ENCODE measurements around the gene CD34. TPM values are rescaled to one million over a fixed set of nuclear protein-coding genes. Genes with fewer than 3 reads are reported as not detected.

CD34 gene
- total RNA-seq, 2 experiments from 2014 or later, result 0.05 TPM; not detected in 1

DNA sequence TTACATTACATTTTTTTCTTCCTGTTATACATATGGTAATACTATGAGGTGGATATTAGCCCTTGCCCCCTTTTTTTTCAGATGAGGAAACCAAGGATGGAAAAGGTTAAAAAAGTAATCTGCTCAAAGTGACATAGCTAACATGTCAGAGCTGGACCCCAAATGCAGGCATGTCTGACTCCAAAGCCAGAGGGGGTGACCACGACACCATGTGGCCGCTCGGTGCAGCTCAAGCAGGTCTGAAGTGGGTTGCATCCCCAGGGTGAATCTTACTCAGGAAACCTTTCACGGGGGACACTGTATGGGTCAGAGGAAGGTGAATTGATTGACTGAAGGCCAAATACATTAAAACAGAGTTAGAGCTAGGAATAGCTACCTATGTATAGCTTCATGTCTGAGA, 34.8 kb downstream of the CD34 start:
- Mint-ChIP-seq H3K27ac (no peak overlapping the region), H3K27me3 (no peaks in the 10 kb centered on the region), H3K9me3 (peaks cover 2% of the 10 kb centered on the region), H3K36me3 (ENCODE audit: low read depth) (no peaks in the 10 kb centered on the region), H3K4me3 (no peak overlapping the region), H3K4me1 (peaks cover 61% of the 10 kb centered on the region)
- DNase-seq, result no peak
- POLR2A ChIA-PET, result no interaction called here
- CTCF ChIA-PET, result interaction anchor here (0.8 to 6.7 kb wide), 5 partner anchors 9 to 120 kb away, joined by 3 to 84 read pairs (median 5); no protein-coding TSS in a partner anchor

DNA sequence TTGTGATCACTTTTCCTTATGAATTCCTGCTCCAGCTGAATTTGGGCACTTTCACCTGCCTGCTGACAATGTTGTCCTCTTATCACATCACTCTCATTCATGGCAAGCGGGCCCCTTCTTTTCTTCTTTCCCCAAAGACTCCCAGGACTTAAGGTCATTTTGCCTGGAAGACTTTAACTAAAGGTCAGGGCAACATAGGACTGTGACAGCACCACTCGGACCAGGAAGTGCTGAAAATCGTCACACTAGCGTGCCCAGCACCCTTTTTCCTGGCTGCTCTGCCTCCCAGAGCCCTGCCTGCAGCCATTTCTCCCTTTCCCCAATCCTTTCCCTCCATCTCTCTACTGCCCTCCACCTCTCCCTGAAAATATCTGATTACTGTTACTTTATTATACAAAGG, 35.4 kb downstream of the CD34 start:
- ChIA-PET CTCF (interaction anchor here (0.8 to 6.7 kb wide), 7 partner anchors 10 to 120 kb away, joined by 4 to 84 read pairs (median 5); no protein-coding TSS in a partner anchor), POLR2A (no interaction called here)
- DNase-seq, result no peak
- H3K36me3 Mint-ChIP-seq (ENCODE audit: low read depth), result no peaks in the 10 kb centered on the region
- H3K9me3 Mint-ChIP-seq, result peaks cover 2% of the 10 kb centered on the region
- H3K4me3 Mint-ChIP-seq, result no peak overlapping the region
- H3K27ac Mint-ChIP-seq, result no peak overlapping the region
- no peaks in the 10 kb centered on the region for H3K27me3 Mint-ChIP-seq
- peaks cover 67% of the 10 kb centered on the region for H3K4me1 Mint-ChIP-seq

DNA sequence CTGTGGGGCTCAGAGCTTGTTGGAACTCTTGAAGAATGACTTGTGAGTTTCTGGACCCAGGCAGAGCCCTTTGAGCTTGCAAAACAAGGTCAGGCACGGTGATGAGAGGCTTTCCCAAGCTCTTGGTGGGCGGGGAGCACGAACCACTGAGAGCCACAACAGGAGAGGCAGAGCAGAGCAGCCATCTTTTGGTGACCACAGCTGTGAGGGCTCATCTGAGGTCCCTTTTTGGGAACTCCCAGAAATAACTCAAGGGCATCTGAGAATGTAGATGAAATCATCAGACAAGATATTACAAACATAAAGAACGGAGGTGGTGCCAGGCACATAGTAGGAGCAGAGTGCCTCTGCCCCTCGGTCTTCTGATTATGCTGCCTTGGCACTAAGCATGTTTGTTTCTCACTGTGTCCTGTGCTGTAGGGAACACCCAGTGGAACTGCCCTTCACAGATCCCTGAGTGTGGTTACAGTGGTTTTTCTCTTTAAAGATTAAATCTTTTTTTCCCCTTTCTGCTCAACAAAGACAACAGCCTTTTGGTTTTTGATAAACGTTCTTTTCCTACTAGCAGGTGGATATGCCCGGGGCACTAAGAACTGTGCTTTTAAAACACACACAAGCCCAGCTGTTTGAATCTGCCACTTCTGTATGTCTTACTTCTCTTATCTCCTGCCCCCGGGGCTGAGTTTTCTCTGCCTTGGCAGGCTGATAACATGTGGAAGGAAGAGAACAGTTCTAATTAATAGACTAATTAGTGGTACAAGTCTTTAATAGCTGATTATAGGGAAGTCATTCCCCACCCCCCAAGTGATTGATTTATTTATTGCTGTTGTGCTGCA, 37.7 kb downstream of the CD34 start:
- Mint-ChIP-seq H3K27me3 (no peaks in the 10 kb centered on the region), H3K4me3 (peak overlapping the region; percentile 24), H3K4me1 (peaks cover 72% of the 10 kb centered on the region), H3K9me3 (peaks cover 2% of the 10 kb centered on the region), H3K36me3 (ENCODE audit: low read depth) (peaks cover 2% of the 10 kb centered on the region), H3K27ac (peak overlapping the region; percentile 90)
- DNase-seq, result peak; percentile 51
- ChIA-PET POLR2A (interaction anchor here (0.7 kb wide), 1 partner anchor 9 kb away, joined by 3 read pairs; no protein-coding TSS in a partner anchor), CTCF (interaction anchor here (0.6 to 6.7 kb wide), 11 partner anchors 9 to 90 kb away, joined by 3 to 84 read pairs (median 6); no protein-coding TSS in a partner anchor)

DNA sequence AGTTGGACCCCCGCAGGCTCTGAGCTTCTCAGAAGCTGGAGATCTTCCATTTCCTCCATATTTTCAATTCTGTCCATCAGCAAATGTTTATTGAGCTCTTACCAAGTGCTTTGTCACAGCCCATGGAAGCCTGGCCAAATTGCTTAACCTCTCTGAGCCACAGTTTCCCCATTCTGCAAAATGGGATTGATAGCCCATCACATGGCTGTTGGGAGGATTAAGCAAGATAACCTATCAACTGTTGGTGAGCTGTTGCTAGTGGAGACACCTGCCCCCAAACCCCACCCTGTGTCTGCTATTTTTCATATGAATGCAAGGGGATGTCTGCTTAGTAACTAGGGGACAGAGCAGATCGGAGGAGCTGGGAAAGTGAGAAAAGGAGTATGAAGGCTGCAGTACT, 38.3 kb downstream of the CD34 start:
- peaks cover 6% of the 10 kb centered on the region for H3K36me3 Mint-ChIP-seq (ENCODE audit: low read depth)
- peak overlapping the region; percentile 90 for H3K27ac Mint-ChIP-seq
- H3K4me1 Mint-ChIP-seq, result peaks cover 71% of the 10 kb centered on the region
- H3K4me3 Mint-ChIP-seq, result peak overlapping the region; percentile 24
- CTCF ChIA-PET, result interaction anchor here (0.6 to 6.7 kb wide), 9 partner anchors 8 to 91 kb away, joined by 3 to 84 read pairs (median 6); no protein-coding TSS in a partner anchor
- H3K27me3 Mint-ChIP-seq, result no peaks in the 10 kb centered on the region
- no peak for DNase-seq
- H3K9me3 Mint-ChIP-seq, result no peaks in the 10 kb centered on the region
- POLR2A ChIA-PET, result interaction anchor here (0.6 kb wide), 1 partner anchor 76 kb away, joined by 4 read pairs; no protein-coding TSS in a partner anchor

DNA sequence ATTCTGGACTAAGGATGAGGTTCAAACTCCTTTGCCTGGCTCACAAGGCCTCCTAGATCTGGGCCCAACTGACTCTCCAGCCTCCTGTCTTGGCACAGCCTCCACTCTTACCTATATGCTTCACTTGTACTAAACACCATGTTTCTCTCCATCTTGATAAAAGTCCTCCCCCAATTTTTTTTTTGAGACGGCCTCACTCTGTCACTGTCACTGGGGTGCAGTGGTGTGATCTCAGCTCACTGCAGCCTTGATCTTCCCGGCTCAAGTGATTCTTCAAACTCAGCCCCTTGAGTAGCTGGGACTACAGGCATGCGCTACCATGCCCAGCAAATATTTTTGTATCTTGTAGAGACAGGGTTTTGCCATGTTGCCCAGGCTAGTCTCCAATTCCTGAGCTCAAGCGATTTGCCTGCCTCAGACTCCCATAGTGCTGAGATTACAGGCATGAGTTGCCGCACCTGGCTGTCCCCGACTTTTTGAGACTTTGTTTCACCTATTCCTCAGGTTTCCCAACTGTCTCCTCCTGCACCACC, 39.7 kb downstream of the CD34 start:
- H3K9me3 Mint-ChIP-seq, result no peaks in the 10 kb centered on the region
- H3K4me1 Mint-ChIP-seq, result peaks cover 79% of the 10 kb centered on the region
- H3K27me3 Mint-ChIP-seq, result no peaks in the 10 kb centered on the region
- CTCF ChIA-PET, result interaction anchor here (1.2 to 6.7 kb wide), 4 partner anchors 9 to 49 kb away, joined by 3 to 84 read pairs (median 6); no protein-coding TSS in a partner anchor
- H3K27ac Mint-ChIP-seq, result peak overlapping the region; percentile 32
- DNase-seq, result no peak
- POLR2A ChIA-PET, result no interaction called here
- no peak overlapping the region for H3K4me3 Mint-ChIP-seq
- H3K36me3 Mint-ChIP-seq (ENCODE audit: low read depth), result peaks cover 19% of the 10 kb centered on the region

DNA sequence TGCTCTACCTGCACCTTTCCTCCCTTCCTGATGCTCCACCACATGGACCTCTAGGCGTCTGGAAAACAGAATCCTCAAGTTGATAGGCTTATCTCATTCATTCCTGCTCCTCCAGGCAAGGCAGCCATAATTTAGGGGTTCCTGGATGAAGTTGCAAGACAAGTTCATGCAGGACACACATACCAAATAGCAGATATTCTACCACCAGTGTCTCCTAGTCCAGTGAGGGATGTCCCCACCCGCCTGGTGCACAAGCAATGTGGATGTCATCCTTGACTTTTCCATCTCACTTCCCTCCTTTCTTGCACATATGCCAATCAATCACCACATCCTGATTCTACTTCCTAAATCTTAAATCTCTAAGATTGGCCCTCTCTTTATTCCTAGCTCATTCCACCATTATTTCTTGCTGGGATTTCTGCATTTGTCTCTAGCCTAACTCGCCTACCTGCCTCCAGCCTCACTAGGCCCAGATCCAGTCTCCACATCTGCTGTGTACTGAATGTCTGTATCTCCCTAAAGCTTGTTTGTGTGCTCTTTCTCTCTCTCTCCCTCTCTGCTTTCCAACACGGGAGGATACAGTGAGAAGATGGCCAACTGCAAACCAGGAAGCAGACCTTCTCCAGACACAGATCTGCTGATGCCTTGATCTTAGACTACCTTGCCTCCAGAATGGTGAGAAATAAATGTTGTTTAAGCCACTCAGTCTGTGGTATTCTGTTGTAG, 40.5 kb downstream of the CD34 start:
- ChIA-PET POLR2A (no interaction called here), CTCF (interaction anchor here (0.5 to 7.4 kb wide), 12 partner anchors 8 to 52 kb away, joined by 3 to 124 read pairs (median 14); no protein-coding TSS in a partner anchor)
- Mint-ChIP-seq H3K4me3 (peak overlapping the region; percentile 79), H3K4me1 (peaks cover 80% of the 10 kb centered on the region), H3K9me3 (no peaks in the 10 kb centered on the region), H3K27ac (no peak overlapping the region), H3K36me3 (ENCODE audit: low read depth) (peaks cover 25% of the 10 kb centered on the region), H3K27me3 (no peaks in the 10 kb centered on the region)
- no peak for DNase-seq

DNA sequence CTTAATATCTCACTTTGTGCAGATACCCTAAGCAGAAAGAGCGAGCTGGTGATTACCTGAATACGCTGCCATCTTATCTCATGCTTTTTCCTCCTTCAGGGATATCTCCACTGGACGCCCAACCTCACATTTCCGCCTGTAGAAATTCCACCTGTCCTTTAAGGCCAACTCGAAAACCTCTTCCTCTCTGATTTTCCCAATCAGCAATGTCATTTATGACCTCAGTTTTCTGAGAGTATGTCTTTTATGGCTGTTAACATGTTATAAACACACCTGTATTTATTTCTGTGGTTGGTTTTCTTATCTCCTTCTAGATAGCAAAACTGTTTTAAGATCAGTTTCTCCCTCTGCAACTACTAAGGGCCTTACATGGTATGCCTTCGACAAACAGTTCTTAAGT, 41.1 kb downstream of the CD34 start:
- H3K9me3 Mint-ChIP-seq, result no peaks in the 10 kb centered on the region
- DNase-seq, result no peak
- H3K36me3 Mint-ChIP-seq (ENCODE audit: low read depth), result peaks cover 31% of the 10 kb centered on the region
- ChIA-PET CTCF (interaction anchor here (0.5 to 7.4 kb wide), 19 partner anchors 8 to 83 kb away, joined by 3 to 124 read pairs (median 7); no protein-coding TSS in a partner anchor), POLR2A (no interaction called here)
- peak overlapping the region; percentile 47 for H3K27ac Mint-ChIP-seq
- H3K4me1 Mint-ChIP-seq, result peaks cover 83% of the 10 kb centered on the region
- no peaks in the 10 kb centered on the region for H3K27me3 Mint-ChIP-seq
- H3K4me3 Mint-ChIP-seq, result peak overlapping the region; percentile 79

DNA sequence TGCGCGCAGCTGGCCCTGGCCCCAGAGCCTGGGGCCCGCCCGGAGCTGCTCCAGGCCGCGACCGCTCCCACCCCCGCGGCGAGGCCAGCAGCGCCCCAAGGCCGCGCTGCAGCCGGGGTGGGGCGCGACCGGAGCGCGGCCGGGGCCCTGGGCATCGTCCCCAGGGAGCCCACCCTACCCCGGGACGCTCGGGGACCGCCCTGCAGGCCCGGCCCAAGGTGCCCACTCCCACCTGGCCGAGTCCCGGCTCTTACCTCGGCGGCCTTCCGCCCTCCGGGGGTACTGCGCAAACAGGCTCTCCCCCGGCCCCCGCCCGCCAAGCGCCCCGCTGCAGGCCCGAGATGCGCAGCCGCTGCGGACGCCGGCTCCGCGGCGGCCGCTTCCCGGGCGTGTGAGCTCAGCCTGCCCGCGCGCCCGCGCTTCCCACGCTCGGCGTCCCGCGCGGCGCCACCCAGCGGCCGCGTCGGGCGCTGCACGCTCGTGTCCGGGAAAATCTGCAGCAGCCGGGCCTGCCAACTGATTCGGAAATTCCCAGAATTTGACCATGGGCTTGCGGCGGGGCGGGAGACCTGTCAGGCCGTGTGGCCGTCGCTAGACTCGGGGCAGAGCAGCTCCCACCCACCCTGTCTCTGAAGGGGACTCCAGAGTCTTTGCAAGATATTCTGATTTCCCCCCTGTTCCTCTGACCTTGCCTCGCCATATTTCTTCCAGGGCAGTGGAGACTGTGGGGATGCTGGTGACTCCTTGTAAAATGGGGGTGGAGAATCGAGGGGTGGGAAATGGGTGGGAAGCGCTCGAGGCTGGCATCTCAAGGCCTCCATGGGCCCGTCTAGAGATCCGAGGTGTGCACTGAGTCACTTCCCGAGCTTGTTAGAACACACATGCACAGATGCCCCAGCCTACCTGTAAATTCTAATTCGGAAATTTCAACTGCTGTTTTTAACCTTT, 41.9 kb downstream of the CD34 start:
- ChIA-PET CTCF (interaction anchor here (0.7 to 7.4 kb wide), 35 partner anchors 9 to 123 kb away, joined by 3 to 124 read pairs (median 5); no protein-coding TSS in a partner anchor), POLR2A (interaction anchor here (0.7 to 1.4 kb wide), 3 partner anchors 45 to 94 kb away, joined by 3 to 5 read pairs (median 3); no protein-coding TSS in a partner anchor)
- no peaks in the 10 kb centered on the region for H3K27me3 Mint-ChIP-seq
- peak overlapping the region; percentile 95 for H3K27ac Mint-ChIP-seq
- peaks cover 38% of the 10 kb centered on the region for H3K36me3 Mint-ChIP-seq (ENCODE audit: low read depth)
- H3K9me3 Mint-ChIP-seq, result no peaks in the 10 kb centered on the region
- H3K4me3 Mint-ChIP-seq, result peak overlapping the region; percentile 93
- H3K4me1 Mint-ChIP-seq, result peaks cover 85% of the 10 kb centered on the region
- DNase-seq, result peak; percentile 57

DNA sequence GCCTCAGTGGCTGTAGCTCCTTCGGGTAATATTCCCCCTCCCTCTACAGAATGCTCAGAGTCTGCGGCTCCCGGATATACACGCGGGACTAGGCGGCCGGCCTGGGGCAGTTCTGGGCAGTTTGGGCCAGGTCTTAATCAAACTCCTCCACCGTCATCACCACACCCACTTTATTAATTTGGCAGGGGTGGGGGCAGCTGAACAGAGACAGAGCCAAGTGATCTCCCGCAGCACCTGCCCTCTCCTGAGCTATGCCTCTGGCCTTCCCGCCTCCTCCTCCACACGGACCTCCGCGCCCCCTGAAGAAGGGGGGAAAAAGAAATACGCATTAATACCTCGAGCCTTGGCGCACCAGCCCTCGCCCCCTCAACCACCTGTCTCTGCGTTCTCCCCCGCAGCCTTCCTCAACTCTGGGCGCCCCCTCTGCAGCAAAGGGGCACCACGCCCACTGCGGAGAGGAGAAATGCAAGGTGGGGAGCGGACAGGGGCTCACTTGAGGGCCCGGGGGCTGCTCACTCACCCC, 42.6 kb downstream of the CD34 start:
- POLR2A ChIA-PET, result interaction anchor here (0.6 to 1.4 kb wide), 3 partner anchors 15 to 61 kb away, joined by 3 to 5 read pairs (median 3); no protein-coding TSS in a partner anchor
- CTCF ChIA-PET, result interaction anchor here (0.7 to 7.4 kb wide), 34 partner anchors 9 to 122 kb away, joined by 3 to 124 read pairs (median 5); no protein-coding TSS in a partner anchor
- Mint-ChIP-seq H3K27ac (peak overlapping the region; percentile 95), H3K27me3 (no peaks in the 10 kb centered on the region), H3K9me3 (no peaks in the 10 kb centered on the region), H3K4me1 (peaks cover 83% of the 10 kb centered on the region), H3K36me3 (ENCODE audit: low read depth) (peaks cover 42% of the 10 kb centered on the region), H3K4me3 (peak overlapping the region; percentile 93)
- peak; percentile 44 for DNase-seq

DNA sequence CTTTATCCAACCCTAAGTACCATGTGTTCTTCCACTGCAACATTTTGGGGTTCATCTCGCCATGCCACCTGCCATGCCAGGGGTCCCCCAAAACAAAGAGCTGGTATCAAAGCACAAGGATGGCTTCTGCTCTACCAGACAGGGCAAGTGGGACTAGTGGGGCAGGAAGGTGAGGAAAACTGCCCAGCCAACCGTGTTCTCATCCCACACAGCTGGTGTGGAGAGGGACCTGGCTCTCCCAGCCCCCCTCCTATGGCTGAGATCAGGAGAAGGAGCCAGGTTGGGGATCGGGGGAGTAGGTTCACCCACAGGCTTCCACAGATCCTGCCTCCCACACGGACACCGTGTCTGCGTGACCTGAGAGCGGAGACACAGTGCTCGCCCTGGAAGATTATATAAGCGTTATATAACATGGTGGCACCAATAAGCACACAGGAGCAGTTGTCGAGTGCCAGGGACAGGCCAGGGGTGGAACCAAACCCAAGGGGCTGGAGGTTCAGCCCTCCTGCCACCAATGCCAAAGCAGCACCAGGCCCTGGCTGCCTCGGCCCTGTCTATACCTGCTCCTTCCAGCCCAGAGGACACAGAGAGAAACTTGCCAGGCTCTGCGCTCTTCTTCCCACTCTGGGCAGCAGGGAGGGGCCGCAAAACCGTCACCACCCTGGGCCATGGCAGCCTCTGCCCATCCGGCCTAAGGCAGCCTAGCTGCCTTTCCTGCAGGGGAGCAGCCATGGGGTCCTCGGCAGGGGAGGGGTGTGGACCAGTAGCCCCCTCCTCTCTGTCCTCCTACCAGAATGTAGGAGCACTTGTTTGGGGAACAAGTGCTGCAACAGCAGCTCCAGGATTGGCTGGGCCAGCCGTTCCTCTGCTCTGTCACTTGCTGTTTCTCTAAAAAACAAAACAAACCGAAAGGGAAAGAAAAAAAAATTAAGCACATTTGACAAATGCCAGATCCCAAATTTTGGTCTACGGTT, 43.5 kb downstream of the CD34 start:
- Mint-ChIP-seq H3K4me3 (peak overlapping the region; percentile 93), H3K4me1 (peaks cover 83% of the 10 kb centered on the region), H3K27ac (peak overlapping the region; percentile 95), H3K36me3 (ENCODE audit: low read depth) (peaks cover 51% of the 10 kb centered on the region), H3K27me3 (no peaks in the 10 kb centered on the region), H3K9me3 (no peaks in the 10 kb centered on the region)
- DNase-seq, result peak; percentile 60
- CTCF ChIA-PET, result interaction anchor here (0.8 to 7.4 kb wide), 11 partner anchors 9 to 91 kb away, joined by 3 to 124 read pairs (median 7); no protein-coding TSS in a partner anchor
- POLR2A ChIA-PET, result interaction anchor here (0.6 to 1.0 kb wide), 2 partner anchors 16 to 37 kb away, joined by 3 read pairs; no protein-coding TSS in a partner anchor

Measured in activated CD4-positive, alpha-beta T cell treated with anti-CD3 and anti-CD28 coated beads, Interleukin-2, amount 10 ng/mL, durations not matched to agents 7 days and 5 days (primary cell).